HG03378 (cell line): ENCODE measurements around the gene RND2.

Experiments
- ATAC-seq: cut with Tn5 transposase; IDR thresholded peaks from one replicate; pipeline ENCODE4 v1.9.1; 2021; ENCODE audit warnings: mild to moderate bottlenecking, moderate library complexity; ENCODE audit not compliant: unreplicated experiment

RND2 gene

GRCh38 chr17:43003542-43004172, 21.4 kb upstream of the RND2 start:
- no peak for ATAC-seq

- ATAC-seq = no peak
Observed at GRCh38 chr17:43006639-43007551, 18.1 kb upstream of the RND2 start, which contains the start of gene IFI35. Gene IFI35, plus strand, starts transcription at chr17:43006784. Its CDS starts 164 bp downstream, at chr17:43006948.

- ATAC-seq = no peak
Observed at GRCh38 chr17:43010667-43011308, 14.2 kb upstream of the RND2 start.

- ATAC-seq = no peak
Observed at GRCh38 chr17:43011728-43012472, 13.1 kb upstream of the RND2 start.

- ATAC-seq = no peak
Observed at GRCh38 chr17:43013296-43013695, 11.7 kb upstream of the RND2 start.

- ATAC-seq = no peak
Observed at GRCh38 chr17:43014020-43014648, 10.9 kb upstream of the RND2 start.

- no peak for ATAC-seq
Observed at GRCh38 chr17:43014649-43015542, 10.1 kb upstream of the RND2 start.

GRCh38 chr17:43015579-43015978, 9.5 kb upstream of the RND2 start:
- no peak for ATAC-seq

GRCh38 chr17:43016216-43016615, 8.8 kb upstream of the RND2 start:
- no peak for ATAC-seq

GRCh38 chr17:43018008-43018853, 6.8 kb upstream of the RND2 start:
- no peak for ATAC-seq

- ATAC-seq = no peak
Observed at GRCh38 chr17:43018932-43019331, 6.1 kb upstream of the RND2 start.

- ATAC-seq = no peak
Observed at GRCh38 chr17:43019418-43019817, 5.6 kb upstream of the RND2 start.

GRCh38 chr17:43020030-43020621, 4.9 kb upstream of the RND2 start:
- no peak for ATAC-seq

GRCh38 chr17:43020789-43021740, 4.0 kb upstream of the RND2 start:
- no peak for ATAC-seq

GRCh38 chr17:43021741-43022512, 3.1 kb upstream of the RND2 start, which contains the start of gene VAT1:
Gene VAT1, minus strand, starts transcription at chr17:43022385. Its CDS starts 63 bp downstream, at chr17:43022322.
- ATAC-seq = no peak

- no peak for ATAC-seq
Observed at GRCh38 chr17:43025290-43025657, 243 bp downstream of the RND2 start.
